HEK293 (cell line): ENCODE data around the gene NCKAP5.

Experiments
- RBAK ChIP-seq: fragments of 450-650 bp; formaldehyde crosslinking; IDR thresholded peaks from 2 replicates; pipeline ENCODE4 v1.5.1; 2016; ENCODE audit warnings: missing biosample characterization, missing genetic modification characterization
- ZNF112 ChIP-seq: fragments of 450-650 bp; formaldehyde crosslinking; IDR thresholded peaks from 2 replicates; pipeline ENCODE4 v1.5.0; 2017; ENCODE audit warnings: missing biosample characterization, missing genetic modification characterization
- ZNF529 ChIP-seq: fragments of 450-650 bp; formaldehyde crosslinking; IDR thresholded peaks from 2 replicates; pipeline ENCODE4 v1.5.1; 2017; ENCODE audit warnings: missing genetic modification characterization, missing biosample characterization; ENCODE audit not compliant: insufficient replicate concordance
- ZNF639 ChIP-seq: fragments of 450-650 bp; formaldehyde crosslinking; IDR thresholded peaks from 2 replicates; pipeline ENCODE4 v1.5.1; 2016; ENCODE audit warnings: missing biosample characterization, missing genetic modification characterization
- TF ChIP-seq, protein P1 (sequence below): fragments of 450-650 bp; formaldehyde crosslinking; IDR thresholded peaks from 2 replicates; pipeline ENCODE4 v1.5.1; 2017; ENCODE audit warnings: missing biosample characterization, missing genetic modification characterization
- TF ChIP-seq, protein P2 (sequence below): fragments of 450-650 bp; formaldehyde crosslinking; IDR thresholded peaks from 2 replicates; pipeline ENCODE4 v1.5.1; 2016; ENCODE audit warnings: missing biosample characterization, missing genetic modification characterization

DNA sequence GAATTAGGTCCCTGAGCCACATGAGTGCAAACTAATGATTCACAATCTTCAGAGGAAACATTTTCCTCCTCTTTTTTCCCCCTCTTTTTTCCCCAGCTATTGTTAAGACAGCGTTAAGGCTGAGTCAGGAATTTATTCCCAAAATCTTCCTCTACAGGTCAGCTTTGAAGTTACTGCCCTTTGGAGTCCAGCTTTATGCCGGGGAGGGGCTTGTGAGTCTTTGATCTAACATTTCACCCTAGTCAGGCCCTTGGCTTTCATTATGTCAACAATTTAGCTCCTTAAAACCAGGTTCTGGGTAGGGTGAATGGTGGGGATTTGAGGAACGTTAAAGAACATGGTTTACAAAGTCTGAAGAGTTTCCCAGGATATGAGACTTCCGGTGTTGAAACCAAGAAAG lies 807.3 kb downstream of the NCKAP5 start:
- no peak for TF ChIP-seq RBAK (tag by site-specific recombination)
- no peak for TF ChIP-seq ZNF639 (tag by site-specific recombination)
- TF ChIP-seq, protein P1, sequence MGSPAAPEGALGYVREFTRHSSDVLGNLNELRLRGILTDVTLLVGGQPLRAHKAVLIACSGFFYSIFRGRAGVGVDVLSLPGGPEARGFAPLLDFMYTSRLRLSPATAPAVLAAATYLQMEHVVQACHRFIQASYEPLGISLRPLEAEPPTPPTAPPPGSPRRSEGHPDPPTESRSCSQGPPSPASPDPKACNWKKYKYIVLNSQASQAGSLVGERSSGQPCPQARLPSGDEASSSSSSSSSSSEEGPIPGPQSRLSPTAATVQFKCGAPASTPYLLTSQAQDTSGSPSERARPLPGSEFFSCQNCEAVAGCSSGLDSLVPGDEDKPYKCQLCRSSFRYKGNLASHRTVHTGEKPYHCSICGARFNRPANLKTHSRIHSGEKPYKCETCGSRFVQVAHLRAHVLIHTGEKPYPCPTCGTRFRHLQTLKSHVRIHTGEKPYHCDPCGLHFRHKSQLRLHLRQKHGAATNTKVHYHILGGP = no peak
- TF ChIP-seq, protein P2, sequence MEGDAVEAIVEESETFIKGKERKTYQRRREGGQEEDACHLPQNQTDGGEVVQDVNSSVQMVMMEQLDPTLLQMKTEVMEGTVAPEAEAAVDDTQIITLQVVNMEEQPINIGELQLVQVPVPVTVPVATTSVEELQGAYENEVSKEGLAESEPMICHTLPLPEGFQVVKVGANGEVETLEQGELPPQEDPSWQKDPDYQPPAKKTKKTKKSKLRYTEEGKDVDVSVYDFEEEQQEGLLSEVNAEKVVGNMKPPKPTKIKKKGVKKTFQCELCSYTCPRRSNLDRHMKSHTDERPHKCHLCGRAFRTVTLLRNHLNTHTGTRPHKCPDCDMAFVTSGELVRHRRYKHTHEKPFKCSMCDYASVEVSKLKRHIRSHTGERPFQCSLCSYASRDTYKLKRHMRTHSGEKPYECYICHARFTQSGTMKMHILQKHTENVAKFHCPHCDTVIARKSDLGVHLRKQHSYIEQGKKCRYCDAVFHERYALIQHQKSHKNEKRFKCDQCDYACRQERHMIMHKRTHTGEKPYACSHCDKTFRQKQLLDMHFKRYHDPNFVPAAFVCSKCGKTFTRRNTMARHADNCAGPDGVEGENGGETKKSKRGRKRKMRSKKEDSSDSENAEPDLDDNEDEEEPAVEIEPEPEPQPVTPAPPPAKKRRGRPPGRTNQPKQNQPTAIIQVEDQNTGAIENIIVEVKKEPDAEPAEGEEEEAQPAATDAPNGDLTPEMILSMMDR (tag by site-specific recombination) = no peak
- no peak for TF ChIP-seq ZNF529 (tag by site-specific recombination)
- TF ChIP-seq ZNF112 (tag by site-specific recombination) = no peak
